ENCODE data around the gene PFKL.

Gene PFKL

DNA sequence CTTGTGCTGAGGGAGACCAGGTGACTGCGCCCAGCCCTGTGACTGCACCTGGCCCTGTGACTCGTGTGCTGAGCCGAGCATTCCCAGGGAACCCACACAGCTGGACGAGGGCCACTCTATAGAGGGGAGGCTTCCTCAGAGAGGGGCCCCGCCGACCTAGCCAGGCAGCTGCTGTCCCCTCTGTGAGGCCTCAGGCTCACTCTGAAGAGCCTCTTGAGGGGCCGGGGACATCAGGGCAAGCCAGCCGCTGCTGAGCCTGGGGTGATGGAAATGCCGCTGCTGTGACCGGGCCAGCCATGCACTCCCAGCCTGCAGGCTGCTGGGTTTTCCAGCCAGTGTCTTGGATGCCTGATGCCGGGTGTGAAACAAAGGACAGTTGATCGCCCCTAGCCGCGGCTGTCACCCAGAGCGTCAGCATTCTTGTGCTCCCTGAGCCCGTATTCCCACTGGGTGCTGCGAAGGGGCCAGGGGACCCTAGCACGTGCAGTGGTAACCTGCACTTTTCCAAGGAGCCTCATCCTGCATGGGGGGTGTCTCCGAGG, 17.5 kb downstream of the PFKL start:
- TF ChIP-seq CTCF (IDR thresholded peaks at IDR 0.05; ENCODE audit: extremely low read depth, insufficient read depth, missing control alignments) = no peak
- no peak for DNase-seq (ENCODE audit: low spot score)
- in situ Hi-C loops (cut with MboI; ENCODE audit: low pct_unique_long_range_greater_than_20kb, low sequenced_read_pairs, unreplicated experiment) = no loop called here

DNA sequence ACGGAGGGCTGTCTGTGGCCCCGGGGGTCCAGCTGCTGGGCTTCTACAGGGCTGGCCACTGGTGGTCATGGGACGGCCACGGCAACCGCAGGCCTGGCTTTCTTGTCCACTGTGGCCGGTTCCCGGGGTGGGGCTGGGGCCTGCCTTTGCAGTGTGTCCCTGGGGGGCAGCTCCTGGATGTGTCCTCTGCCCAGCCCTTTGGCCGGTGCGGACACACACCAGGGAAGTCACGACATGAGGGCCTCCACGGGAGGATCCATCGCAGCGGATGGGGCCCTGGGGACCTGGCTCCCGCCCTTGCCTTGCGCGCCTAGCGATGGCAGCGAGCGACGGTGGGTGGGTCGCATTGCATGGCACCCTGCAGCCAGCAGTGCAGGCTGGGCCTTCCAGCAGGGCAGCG, 18.0 kb downstream of the PFKL start:
- no peak for TF ChIP-seq CTCF (IDR thresholded peaks at IDR 0.05; ENCODE audit: extremely low read depth, insufficient read depth, missing control alignments)

DNA sequence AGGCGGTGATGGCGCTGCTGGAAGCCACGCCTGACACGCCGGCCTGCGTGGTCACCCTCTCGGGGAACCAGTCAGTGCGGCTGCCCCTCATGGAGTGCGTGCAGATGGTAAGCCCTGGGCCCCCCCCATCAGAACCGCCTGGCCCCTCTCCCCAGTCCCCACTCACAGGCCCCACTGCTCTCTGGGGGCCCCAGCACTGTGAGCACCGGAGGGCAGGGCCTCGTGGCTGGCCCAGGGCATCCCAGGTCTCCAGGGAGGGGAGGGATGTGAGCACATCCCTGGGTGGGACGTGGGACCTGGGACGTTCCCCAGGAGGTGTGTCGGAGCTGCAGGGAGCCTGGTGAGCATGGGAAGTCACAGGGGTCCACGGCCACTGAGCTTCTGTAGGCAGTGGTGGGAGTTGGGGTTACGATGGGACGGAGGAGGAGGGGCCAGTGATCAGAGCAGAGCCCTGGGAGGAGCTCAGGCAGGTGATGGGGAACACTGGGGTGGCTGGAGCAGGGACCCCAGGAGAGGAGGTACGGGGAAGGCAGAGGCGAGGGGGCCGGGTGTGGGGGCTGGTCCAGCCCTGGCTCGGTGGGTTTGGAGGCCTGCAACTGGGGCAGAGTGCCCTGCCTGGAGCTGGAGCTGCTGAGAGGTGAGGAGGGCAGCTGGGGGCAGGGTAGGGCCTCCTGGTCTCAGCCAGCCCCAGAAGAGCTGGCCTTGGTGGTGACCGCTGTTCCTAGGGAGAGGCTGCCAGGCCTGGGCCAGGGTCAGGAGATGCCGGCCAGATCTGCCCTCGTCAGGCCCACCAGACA, 18.8 kb downstream of the PFKL start:
- in situ Hi-C loops (cut with MboI; ENCODE audit: low pct_unique_long_range_greater_than_20kb, low sequenced_read_pairs, unreplicated experiment) = no loop called here
- TF ChIP-seq CTCF (IDR thresholded peaks at IDR 0.05; ENCODE audit: extremely low read depth, insufficient read depth, missing control alignments) = no peak
- DNase-seq (ENCODE audit: low spot score) = no peak

More for the DNA sequence above, 18.0 kb downstream of the PFKL start:
- no peak for DNase-seq (ENCODE audit: low spot score)
- in situ Hi-C loops (cut with MboI; ENCODE audit: low pct_unique_long_range_greater_than_20kb, low sequenced_read_pairs, unreplicated experiment) = no loop called here

DNA sequence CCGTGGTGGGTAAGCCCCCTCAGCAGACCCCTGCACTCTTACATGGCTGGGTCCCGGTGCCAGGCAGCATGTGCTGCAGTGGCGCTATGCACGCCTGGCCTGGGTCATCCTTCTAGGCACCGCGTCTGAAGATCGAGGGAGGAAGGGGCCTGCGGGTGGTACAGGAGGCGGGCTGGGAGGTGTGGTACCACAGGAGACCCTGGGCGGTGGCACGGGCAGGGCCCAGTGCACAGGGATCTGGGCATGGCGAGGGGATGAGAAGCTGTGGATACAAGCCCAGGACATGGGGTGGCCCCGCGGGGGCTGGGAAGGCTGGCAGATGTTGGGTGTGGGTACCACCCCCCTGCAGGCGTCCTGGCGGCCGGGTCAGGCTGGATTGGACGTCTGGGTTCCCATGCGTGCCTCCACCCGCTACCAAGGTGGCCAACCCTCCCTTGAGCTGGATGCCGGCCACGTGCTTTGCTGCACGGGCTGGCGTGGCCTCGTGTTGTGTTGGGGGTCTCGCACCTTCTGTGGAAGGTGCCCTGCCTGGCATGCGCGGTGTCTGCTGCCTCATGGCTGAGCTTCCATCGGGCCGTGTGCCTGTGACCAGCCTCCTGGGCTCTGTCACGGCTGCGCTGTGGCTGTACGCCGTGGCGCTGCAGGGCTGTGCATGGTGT, 19.7 kb downstream of the PFKL start:
- DNase-seq (ENCODE audit: low spot score) = no peak
- in situ Hi-C loops (cut with MboI; ENCODE audit: low pct_unique_long_range_greater_than_20kb, low sequenced_read_pairs, unreplicated experiment) = no loop called here
- no peak for TF ChIP-seq CTCF (IDR thresholded peaks at IDR 0.05; ENCODE audit: extremely low read depth, insufficient read depth, missing control alignments)

- TF ChIP-seq CTCF (IDR thresholded peaks at IDR 0.05; ENCODE audit: extremely low read depth, insufficient read depth, missing control alignments) = no peak
- no peak for DNase-seq (ENCODE audit: low spot score)
These were observed 21.0 kb downstream of the PFKL start for GRCh38 chr21:44320847-44321246.

GRCh38 chr21:44321846-44322450, 22.1 kb downstream of the PFKL start:
- no peak for DNase-seq (ENCODE audit: low spot score)
- no peak for TF ChIP-seq CTCF (IDR thresholded peaks at IDR 0.05; ENCODE audit: extremely low read depth, insufficient read depth, missing control alignments)
- in situ Hi-C loops (cut with MboI; ENCODE audit: low pct_unique_long_range_greater_than_20kb, low sequenced_read_pairs, unreplicated experiment) = no loop called here

More at GRCh38 chr21:44320847-44321246, 21.0 kb downstream of the PFKL start:
- in situ Hi-C loops (cut with MboI; ENCODE audit: low pct_unique_long_range_greater_than_20kb, low sequenced_read_pairs, unreplicated experiment) = no loop called here
